ENCODE results near the gene PHF20. TPM values are rescaled to one million over a fixed set of nuclear protein-coding genes. Genes with fewer than 3 reads are reported as not detected.
"Not testable (repeated sequence)": the region's sequence is repeated elsewhere in the genome, so short reads cannot be mapped to it uniquely, and the experiment has no call there.

The PHF20 gene
- total and polyA plus RNA-seq, 12 donors = 23.4 to 44.7 (median 36.0) TPM

- Histone ChIP-seq H3K27ac (no peak overlapping the region), H3K27me3 (no peaks in the 10 kb centered on the region), H3K4me3 (no peak overlapping the region), H3K9me3 (no peaks in the 10 kb centered on the region), H3K36me3 (peaks cover 0 to 41% (median 0%) of the 10 kb centered on the region in 9 donors), H3K4me1 (peaks cover 0 to 7% (median 0%) of the 10 kb centered on the region in 9 donors)
- no peak for TF ChIP-seq CTCF (IDR thresholded peaks at IDR 0.05)
- DNase-seq (no peak), ATAC-seq (no peak)
- WGBS, 2 donors = 89 to 90% methylated on average over 3 of the region's 3 CpGs
- intact Hi-C loops (cut with DNase I) = loop anchor here in 1 of 10 donors (10.0 kb wide), 1 partner anchor 428 kb away; no protein-coding TSS in a partner anchor
Observed at GRCh38 chr20:35892871-35893270, 121.1 kb downstream of the PHF20 start.

- Histone ChIP-seq H3K4me3 (no peak overlapping the region), H3K36me3 (peaks cover 0 to 45% (median 1%) of the 10 kb centered on the region in 9 donors), H3K27ac (no peak overlapping the region), H3K9me3 (no peaks in the 10 kb centered on the region), H3K27me3 (no peaks in the 10 kb centered on the region), H3K4me1 (peaks cover 0 to 7% (median 0%) of the 10 kb centered on the region in 9 donors)
- TF ChIP-seq CTCF (IDR thresholded peaks at IDR 0.05) = no peak
- intact Hi-C loops (cut with DNase I) = loop anchor here in 1 of 10 donors (10.0 kb wide), 1 partner anchor 429 kb away; no protein-coding TSS in a partner anchor
- WGBS, 2 donors = 56 to 84% methylated on average over 3 of the region's 3 CpGs
- no peak for ATAC-seq
- DNase-seq = no peak
Observed at GRCh38 chr20:35893942-35894341, 122.1 kb downstream of the PHF20 start.

- not testable (repeated sequence) for H3K9me3 ChIP-seq, H3K4me1 ChIP-seq, H3K27me3 ChIP-seq, ATAC-seq, H3K4me3 ChIP-seq, H3K27ac ChIP-seq, DNase-seq
- intact Hi-C loops (cut with DNase I) = loop anchor here in 1 of 10 donors (10.0 kb wide), 1 partner anchor 431 kb away; no protein-coding TSS in a partner anchor
- peaks cover 0 to 57% (median 10%) of the 10 kb centered on the region in 9 donors for H3K36me3 ChIP-seq
- 93 to 95% methylated on average over 7 of the region's 7 CpGs for WGBS, 2 donors
Observed at GRCh38 chr20:35895516-35895915, 123.7 kb downstream of the PHF20 start.

- ATAC-seq (no peak), DNase-seq (no peak)
- Histone ChIP-seq H3K27me3 (no peaks in the 10 kb centered on the region), H3K4me3 (no peak overlapping the region), H3K27ac (no peak overlapping the region), H3K4me1 (peaks cover 0 to 20% (median 0%) of the 10 kb centered on the region in 9 donors), H3K9me3 (no peaks in the 10 kb centered on the region), H3K36me3 (peaks cover 0 to 64% (median 10%) of the 10 kb centered on the region in 9 donors)
- intact Hi-C loops (cut with DNase I) = loop anchor here in 1 of 10 donors (10.0 kb wide), 1 partner anchor 434 kb away; no protein-coding TSS in a partner anchor
- no peak for TF ChIP-seq CTCF (IDR thresholded peaks at IDR 0.05)
- WGBS, 2 donors = 94 to 96% methylated on average over 3 of the region's 3 CpGs
Observed at GRCh38 chr20:35899064-35899463, 127.2 kb downstream of the PHF20 start.

- ATAC-seq; H3K27me3 ChIP-seq; DNase-seq; H3K4me3 ChIP-seq; H3K9me3 ChIP-seq; H3K27ac ChIP-seq; intact Hi-C loops (cut with DNase I): not testable (repeated sequence)
- Histone ChIP-seq H3K4me1 (peaks cover 0 to 16% (median 4%) of the 10 kb centered on the region in 9 donors), H3K36me3 (peaks cover 0 to 64% (median 10%) of the 10 kb centered on the region in 9 donors)
- 89 to 98% methylated on average over 4 of the region's 4 CpGs for WGBS, 2 donors
Observed at GRCh38 chr20:35901230-35901629, 129.4 kb downstream of the PHF20 start.
